Measurements from ENCODE around the gene ADARB1.
"Not testable (repeated sequence)": the region's sequence is repeated elsewhere in the genome, so short reads cannot be mapped to it uniquely, and the experiment has no call there.

The ADARB1 gene

GRCh38 chr21:45120975-45121374 is 46.6 kb downstream of the ADARB1 start:
- no peak for DNase-seq

- DNase-seq: no peak
Measured at GRCh38 chr21:45122030-45122429, 47.6 kb downstream of the ADARB1 start.

GRCh38 chr21:45122432-45123132 is 48.2 kb downstream of the ADARB1 start:
- DNase-seq: no peak

- no peak for DNase-seq
Measured at GRCh38 chr21:45123440-45123839, 49.1 kb downstream of the ADARB1 start.

- DNase-seq: no peak
Measured at GRCh38 chr21:45124596-45124995, 50.2 kb downstream of the ADARB1 start.

GRCh38 chr21:45125357-45125756 is 51.0 kb downstream of the ADARB1 start:
- DNase-seq: no peak

GRCh38 chr21:45126204-45126626 is 51.8 kb downstream of the ADARB1 start:
- DNase-seq: no peak

GRCh38 chr21:45126983-45127382 is 52.6 kb downstream of the ADARB1 start:
- no peak for DNase-seq

- no peak for DNase-seq
Measured at GRCh38 chr21:45127937-45128336, 53.6 kb downstream of the ADARB1 start.

GRCh38 chr21:45128613-45129188 is 54.3 kb downstream of the ADARB1 start:
- peak; percentile 62 for DNase-seq

GRCh38 chr21:45129189-45129923 is 55.0 kb downstream of the ADARB1 start:
- no peak for DNase-seq

- DNase-seq: no peak
Measured at GRCh38 chr21:45130324-45130774, 56.0 kb downstream of the ADARB1 start.

- DNase-seq: no peak
Measured at GRCh38 chr21:45131537-45131999, 57.2 kb downstream of the ADARB1 start.

- DNase-seq: no peak
Measured at GRCh38 chr21:45132841-45133573, 58.6 kb downstream of the ADARB1 start.

GRCh38 chr21:45133574-45134278 is 59.3 kb downstream of the ADARB1 start:
- not testable (repeated sequence) for DNase-seq

- DNase-seq: no peak
Measured at GRCh38 chr21:45134279-45135076, 60.1 kb downstream of the ADARB1 start.

GRCh38 chr21:45135122-45135521 is 60.7 kb downstream of the ADARB1 start:
- no peak for DNase-seq

GRCh38 chr21:45135868-45136267 is 61.5 kb downstream of the ADARB1 start:
- DNase-seq: no peak

GRCh38 chr21:45136500-45136899 is 62.1 kb downstream of the ADARB1 start:
- DNase-seq: no peak

GRCh38 chr21:45136927-45137611 is 62.7 kb downstream of the ADARB1 start:
- DNase-seq: peak; percentile 51

- no peak for DNase-seq
Measured at GRCh38 chr21:45137612-45137937, 63.2 kb downstream of the ADARB1 start.
